Measurements from ENCODE around the gene SIN3B.

The SIN3B gene

GRCh38 chr19:16928351-16928750 is 99.2 kb downstream of the SIN3B start:
- no peak overlapping the region for H3K4me3 ChIP-seq (ENCODE audit: low read depth, low read length, poor library complexity, severe bottlenecking)
- no peak overlapping the region for H3K27ac ChIP-seq (ENCODE audit: low read depth, low read length, poor library complexity, severe bottlenecking)
- no peaks in the 10 kb centered on the region for H3K79me2 ChIP-seq (ENCODE audit: insufficient read depth, low read length)
- no peaks in the 10 kb centered on the region for H4K20me1 ChIP-seq (ENCODE audit: insufficient read depth, low read length)
- no peak overlapping the region for H2AFZ ChIP-seq (ENCODE audit: low read length)
- no peaks in the 10 kb centered on the region for H3K9me2 ChIP-seq (ENCODE audit: low read depth, low read length)
- no peak overlapping the region for H3K9ac ChIP-seq (ENCODE audit: low read length)
- no peaks in the 10 kb centered on the region for H3K36me3 ChIP-seq (ENCODE audit: insufficient read depth, low read length)
- no peak overlapping the region for H3K4me2 ChIP-seq (ENCODE audit: low read length)
- no peaks in the 10 kb centered on the region for H3K4me1 ChIP-seq (ENCODE audit: insufficient read depth, low read length, severe bottlenecking)
- TF ChIP-seq EZH2 (IDR thresholded peaks at IDR 0.05; ENCODE audit: borderline replicate concordance, low read length) (no peak), CTCF (IDR thresholded peaks at IDR 0.05; ENCODE audit: low read length) (no peak)
- peaks cover 5% of the 10 kb centered on the region; the same call in 1 of the 2 replicates for H3K27me3 ChIP-seq (ENCODE audit: insufficient read depth, low read length)
- peaks cover 1% of the 10 kb centered on the region; the same call in 1 of the 2 replicates for H3K9me3 ChIP-seq (ENCODE audit: low read length)
- no peaks in the 10 kb centered on the region for H3F3A ChIP-seq (ENCODE audit: insufficient read depth, low read length)

GRCh38 chr19:16928916-16929315 is 99.7 kb downstream of the SIN3B start:
- TF ChIP-seq CTCF (IDR thresholded peaks at IDR 0.05; ENCODE audit: low read length) (no peak), EZH2 (IDR thresholded peaks at IDR 0.05; ENCODE audit: borderline replicate concordance, low read length) (no peak)
- H3K9ac ChIP-seq (ENCODE audit: low read length): no peak overlapping the region
- no peaks in the 10 kb centered on the region for H3K79me2 ChIP-seq (ENCODE audit: insufficient read depth, low read length)
- no peak overlapping the region for H3K27ac ChIP-seq (ENCODE audit: low read depth, low read length, poor library complexity, severe bottlenecking)
- peaks cover 7% of the 10 kb centered on the region for H3K9me3 ChIP-seq (ENCODE audit: low read length)
- H3K4me1 ChIP-seq (ENCODE audit: insufficient read depth, low read length, severe bottlenecking): no peaks in the 10 kb centered on the region
- H3K4me3 ChIP-seq (ENCODE audit: low read depth, low read length, poor library complexity, severe bottlenecking): no peak overlapping the region
- no peak overlapping the region for H3K4me2 ChIP-seq (ENCODE audit: low read length)
- H3F3A ChIP-seq (ENCODE audit: insufficient read depth, low read length): no peaks in the 10 kb centered on the region
- peaks cover 5% of the 10 kb centered on the region; the same call in 1 of the 2 replicates for H3K27me3 ChIP-seq (ENCODE audit: insufficient read depth, low read length)
- H3K36me3 ChIP-seq (ENCODE audit: insufficient read depth, low read length): no peaks in the 10 kb centered on the region
- H4K20me1 ChIP-seq (ENCODE audit: insufficient read depth, low read length): no peaks in the 10 kb centered on the region
- H2AFZ ChIP-seq (ENCODE audit: low read length): no peak overlapping the region
- H3K9me2 ChIP-seq (ENCODE audit: low read depth, low read length): no peaks in the 10 kb centered on the region
